HL-60 (cell line): ENCODE data around the gene XRCC6.

Source experiments
- DNase-seq, 2 experiments: peaks; one replicate each; pipeline ENCODE4 v3.0.0-alpha.2; 2010 to 2020; ENCODE audit warnings: low read depth in 1 of 2, low spot score in 1 of 2
- H3K27ac ChIP-seq: fragments of 250-450 bp; sonication (Bioruptor Pico); replicated peaks from 2 replicates; pipeline ENCODE4 v1.5.1; 2020; ENCODE audit warnings: mild to moderate bottlenecking, moderate library complexity
- H3K27me3 ChIP-seq: fragments of 250-450 bp; sonication (Bioruptor Pico); 2 replicates; pipeline ENCODE4 v1.5.1; 2021; ENCODE audit warnings: mild to moderate bottlenecking, moderate library complexity; ENCODE audit not compliant: insufficient read depth, poor library complexity, severe bottlenecking
- H3K4me3 ChIP-seq: replicated peaks from 2 replicates; pipeline ENCODE4 v1.5.1; 2011; ENCODE audit warnings: mild to moderate bottlenecking, control low read depth, low read length; ENCODE audit not compliant: insufficient read depth
- CTCF ChIP-seq: IDR thresholded peaks from one replicate; pipeline ENCODE4 v1.5.1; 2011; ENCODE audit warnings: low read length, control low read depth, inconsistent platforms; ENCODE audit not compliant: insufficient read depth
- GABPA ChIP-seq: IDR thresholded peaks from 2 replicates; pipeline ENCODE4 v1.6.1; 2012; ENCODE audit warnings: low read depth
- POLR2AphosphoS5 ChIP-seq: IDR thresholded peaks from 2 replicates; pipeline ENCODE4 v1.6.1; 2012; ENCODE audit warnings: low read depth
- SPI1 ChIP-seq: IDR thresholded peaks from 2 replicates; pipeline ENCODE4 v1.6.1; 2012; ENCODE audit warnings: low read depth, mild to moderate bottlenecking, borderline replicate concordance
- TF ChIP-seq, protein P1 (sequence below): IDR thresholded peaks from 2 replicates; pipeline ENCODE4 v1.6.1; 2012; ENCODE audit warnings: low read depth; ENCODE audit not compliant: insufficient replicate concordance

The XRCC6 gene

DNA sequence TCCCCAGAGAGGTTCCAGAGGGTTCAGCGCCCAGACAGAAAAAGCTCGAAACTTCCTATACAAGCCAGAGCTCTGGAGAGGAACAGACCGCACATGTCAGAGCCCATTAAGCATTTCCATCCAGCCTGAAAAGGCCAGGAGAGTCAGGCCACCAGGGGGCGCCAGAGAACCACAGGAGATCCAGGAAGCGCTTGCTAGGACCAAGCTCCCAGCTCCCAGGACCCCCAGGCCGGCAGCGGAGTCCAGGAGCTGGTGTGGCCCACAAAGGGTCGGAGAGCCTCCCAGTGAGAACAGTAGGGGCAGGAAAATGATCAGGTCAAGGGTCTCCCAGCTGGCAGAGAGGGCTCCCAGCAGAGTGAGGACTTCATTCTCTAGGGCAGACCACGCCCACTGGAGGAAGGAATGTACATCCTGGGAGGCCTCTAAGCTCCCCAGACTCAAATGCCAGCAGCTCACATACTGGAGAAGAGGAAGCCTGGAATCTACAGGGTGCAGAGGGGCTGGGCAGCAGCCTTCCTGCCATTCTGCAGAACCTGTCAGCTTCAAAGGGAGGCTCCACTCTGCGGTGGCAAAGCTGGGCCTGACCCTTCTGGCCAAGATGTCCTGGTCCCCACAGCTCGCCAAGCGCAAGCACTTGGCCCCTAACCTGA lies 76.2 kb downstream of the XRCC6 start:
- no peak overlapping the region for H3K4me3 ChIP-seq
- TF ChIP-seq CTCF (peak; percentile 94), SPI1 (peak; percentile 18; the same call in 1 of the 2 replicates), GABPA (no peak), POLR2AphosphoS5 (peak; percentile 51; the same call in 1 of the 2 replicates)
- TF ChIP-seq, protein P1, sequence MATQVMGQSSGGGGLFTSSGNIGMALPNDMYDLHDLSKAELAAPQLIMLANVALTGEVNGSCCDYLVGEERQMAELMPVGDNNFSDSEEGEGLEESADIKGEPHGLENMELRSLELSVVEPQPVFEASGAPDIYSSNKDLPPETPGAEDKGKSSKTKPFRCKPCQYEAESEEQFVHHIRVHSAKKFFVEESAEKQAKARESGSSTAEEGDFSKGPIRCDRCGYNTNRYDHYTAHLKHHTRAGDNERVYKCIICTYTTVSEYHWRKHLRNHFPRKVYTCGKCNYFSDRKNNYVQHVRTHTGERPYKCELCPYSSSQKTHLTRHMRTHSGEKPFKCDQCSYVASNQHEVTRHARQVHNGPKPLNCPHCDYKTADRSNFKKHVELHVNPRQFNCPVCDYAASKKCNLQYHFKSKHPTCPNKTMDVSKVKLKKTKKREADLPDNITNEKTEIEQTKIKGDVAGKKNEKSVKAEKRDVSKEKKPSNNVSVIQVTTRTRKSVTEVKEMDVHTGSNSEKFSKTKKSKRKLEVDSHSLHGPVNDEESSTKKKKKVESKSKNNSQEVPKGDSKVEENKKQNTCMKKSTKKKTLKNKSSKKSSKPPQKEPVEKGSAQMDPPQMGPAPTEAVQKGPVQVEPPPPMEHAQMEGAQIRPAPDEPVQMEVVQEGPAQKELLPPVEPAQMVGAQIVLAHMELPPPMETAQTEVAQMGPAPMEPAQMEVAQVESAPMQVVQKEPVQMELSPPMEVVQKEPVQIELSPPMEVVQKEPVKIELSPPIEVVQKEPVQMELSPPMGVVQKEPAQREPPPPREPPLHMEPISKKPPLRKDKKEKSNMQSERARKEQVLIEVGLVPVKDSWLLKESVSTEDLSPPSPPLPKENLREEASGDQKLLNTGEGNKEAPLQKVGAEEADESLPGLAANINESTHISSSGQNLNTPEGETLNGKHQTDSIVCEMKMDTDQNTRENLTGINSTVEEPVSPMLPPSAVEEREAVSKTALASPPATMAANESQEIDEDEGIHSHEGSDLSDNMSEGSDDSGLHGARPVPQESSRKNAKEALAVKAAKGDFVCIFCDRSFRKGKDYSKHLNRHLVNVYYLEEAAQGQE: no peak
- peak overlapping the region; percentile 10; the same call in 1 of the 2 replicates for H3K27ac ChIP-seq
- no peaks in the 10 kb centered on the region for H3K27me3 ChIP-seq
- peak; percentile 84 to 92 for DNase-seq

GRCh38 chr22:41699264-41700107 lies 78.4 kb downstream of the XRCC6 start, which contains the start of gene MEI1:
Gene MEI1, plus strand, starts transcription at chr22:41699503. Its CDS starts 36 bp downstream, at chr22:41699539.
- no peaks in the 10 kb centered on the region for H3K27me3 ChIP-seq
- peak in 1 of 2 experiments; percentile 70 for DNase-seq
- no peak within 1 kb of the TSS for H3K27ac ChIP-seq
- no peak for TF ChIP-seq GABPA
- no peak within 1 kb of the TSS for H3K4me3 ChIP-seq

- TF ChIP-seq GABPA (no peak), CTCF (no peak)
- DNase-seq: no peak
These were observed 78.9 kb downstream of the XRCC6 start for GRCh38 chr22:41700108-41700364.

DNA sequence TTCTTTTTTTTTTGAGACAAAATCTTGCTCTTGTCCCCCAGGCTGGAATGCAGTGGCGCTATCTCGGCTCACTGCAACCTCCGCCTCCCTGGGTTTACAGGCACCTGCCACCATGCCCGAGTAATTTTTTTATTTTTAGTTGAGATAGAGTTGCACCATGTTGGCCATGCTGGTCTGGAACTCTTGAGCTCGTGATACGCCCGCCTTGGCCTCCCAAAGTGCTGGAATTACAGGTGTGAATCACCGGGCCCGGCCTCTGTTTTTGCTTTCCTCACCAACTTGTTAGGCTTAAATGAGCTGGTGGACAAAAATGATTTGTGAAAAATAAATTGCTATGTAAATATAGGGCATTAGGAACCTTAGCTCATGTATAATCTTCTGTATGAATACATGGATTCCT lies 81.7 kb downstream of the XRCC6 start:
- no peak for TF ChIP-seq POLR2AphosphoS5
- TF ChIP-seq GABPA: no peak
- no peak for TF ChIP-seq SPI1
- no peak for TF ChIP-seq CTCF
- TF ChIP-seq, protein P1: no peak
- DNase-seq: no peak
- Histone ChIP-seq H3K27ac (no peak overlapping the region), H3K27me3 (no peaks in the 10 kb centered on the region), H3K4me3 (no peak overlapping the region)

More at GRCh38 chr22:41700108-41700364, 78.9 kb downstream of the XRCC6 start:
- Histone ChIP-seq H3K4me3 (no peak overlapping the region), H3K27me3 (no peaks in the 10 kb centered on the region), H3K27ac (no peak overlapping the region)
